ENCODE measurements around the gene BNC1. TPM values are rescaled to one million over a fixed set of nuclear protein-coding genes. Genes with fewer than 3 reads are reported as not detected.

The BNC1 gene
- total RNA-seq, 2 experiments from 2014 or later, result not detected

GRCh38 chr15:83288381-83288801 is 3.9 kb upstream of the BNC1 start:
- H3K36me3 Mint-ChIP-seq (ENCODE audit: low read depth), result no peaks in the 10 kb centered on the region
- no peak overlapping the region for H3K4me3 Mint-ChIP-seq
- no peaks in the 10 kb centered on the region for H3K9me3 Mint-ChIP-seq
- H3K4me1 Mint-ChIP-seq, result peaks cover 3% of the 10 kb centered on the region
- ChIA-PET CTCF (interaction anchor here (0.6 kb wide), 1 partner anchor 13 kb away, joined by 3 read pairs; no protein-coding TSS in a partner anchor), POLR2A (no interaction called here)
- peaks cover 37% of the 10 kb centered on the region for H3K27me3 Mint-ChIP-seq
- no peak for DNase-seq
- no peak overlapping the region for H3K27ac Mint-ChIP-seq

GRCh38 chr15:83287541-83288027 is 3.1 kb upstream of the BNC1 start:
- CTCF ChIA-PET, result interaction anchor here (0.6 kb wide), 1 partner anchor 13 kb away, joined by 3 read pairs; no protein-coding TSS in a partner anchor
- H3K27me3 Mint-ChIP-seq, result peaks cover 41% of the 10 kb centered on the region
- no peak overlapping the region for H3K27ac Mint-ChIP-seq
- H3K9me3 Mint-ChIP-seq, result no peaks in the 10 kb centered on the region
- H3K36me3 Mint-ChIP-seq (ENCODE audit: low read depth), result no peaks in the 10 kb centered on the region
- POLR2A ChIA-PET, result no interaction called here
- H3K4me3 Mint-ChIP-seq, result no peak overlapping the region
- no peak for DNase-seq
- H3K4me1 Mint-ChIP-seq, result peaks cover 3% of the 10 kb centered on the region

GRCh38 chr15:83285979-83286553 is 1.6 kb upstream of the BNC1 start:
- no peak overlapping the region for H3K27ac Mint-ChIP-seq
- CTCF ChIA-PET, result no interaction called here
- no peak overlapping the region for H3K4me3 Mint-ChIP-seq

GRCh38 chr15:83285284-83285978 is 967 bp upstream of the BNC1 start:
- H3K4me1 Mint-ChIP-seq, result peaks cover 3% of the 10 kb centered on the region
- POLR2A ChIA-PET, result no interaction called here
- H3K27me3 Mint-ChIP-seq, result peaks cover 62% of the 10 kb centered on the region
- no peaks in the 10 kb centered on the region for H3K9me3 Mint-ChIP-seq
- no peaks in the 10 kb centered on the region for H3K36me3 Mint-ChIP-seq (ENCODE audit: low read depth)
- H3K27ac Mint-ChIP-seq, result no peak overlapping the region
- no peak overlapping the region for H3K4me3 Mint-ChIP-seq
- no peak for DNase-seq
- CTCF ChIA-PET, result no interaction called here

More at GRCh38 chr15:83285979-83286553, 1.6 kb upstream of the BNC1 start:
- no peaks in the 10 kb centered on the region for H3K9me3 Mint-ChIP-seq
- no peak for DNase-seq
- peaks cover 3% of the 10 kb centered on the region for H3K4me1 Mint-ChIP-seq
- POLR2A ChIA-PET, result no interaction called here
- H3K27me3 Mint-ChIP-seq, result peaks cover 56% of the 10 kb centered on the region
- H3K36me3 Mint-ChIP-seq (ENCODE audit: low read depth), result no peaks in the 10 kb centered on the region

- CTCF ChIA-PET, result no interaction called here
- H3K9me3 Mint-ChIP-seq, result no peaks in the 10 kb centered on the region
- no peak overlapping the region for H3K27ac Mint-ChIP-seq
- POLR2A ChIA-PET, result no interaction called here
- no peaks in the 10 kb centered on the region for H3K36me3 Mint-ChIP-seq (ENCODE audit: low read depth)
- H3K4me3 Mint-ChIP-seq, result no peak overlapping the region
- DNase-seq, result no peak
- peaks cover 72% of the 10 kb centered on the region for H3K27me3 Mint-ChIP-seq
- peaks cover 3% of the 10 kb centered on the region for H3K4me1 Mint-ChIP-seq
Measured at GRCh38 chr15:83283813-83284558, 478 bp downstream of the BNC1 start.

GRCh38 chr15:83283138-83283812 is 1.2 kb downstream of the BNC1 start:
- Mint-ChIP-seq H3K36me3 (ENCODE audit: low read depth) (no peaks in the 10 kb centered on the region), H3K4me1 (peaks cover 3% of the 10 kb centered on the region), H3K9me3 (no peaks in the 10 kb centered on the region), H3K4me3 (no peak overlapping the region), H3K27me3 (peaks cover 76% of the 10 kb centered on the region), H3K27ac (no peak overlapping the region)
- DNase-seq, result no peak
- ChIA-PET POLR2A (no interaction called here), CTCF (no interaction called here)

- H3K27me3 Mint-ChIP-seq, result peaks cover 77% of the 10 kb centered on the region
- CTCF ChIA-PET, result no interaction called here
- no peaks in the 10 kb centered on the region for H3K36me3 Mint-ChIP-seq (ENCODE audit: low read depth)
- H3K4me3 Mint-ChIP-seq, result no peak overlapping the region
- no peaks in the 10 kb centered on the region for H3K9me3 Mint-ChIP-seq
- H3K4me1 Mint-ChIP-seq, result peaks cover 3% of the 10 kb centered on the region
- DNase-seq, result no peak
- peak overlapping the region; percentile 52 for H3K27ac Mint-ChIP-seq
- POLR2A ChIA-PET, result no interaction called here
Measured at GRCh38 chr15:83282776-83283137, 1.7 kb downstream of the BNC1 start.

GRCh38 chr15:83282141-83282540 is 2.3 kb downstream of the BNC1 start:
- H3K4me3 Mint-ChIP-seq, result no peak overlapping the region
- no peak overlapping the region for H3K27ac Mint-ChIP-seq
- no peaks in the 10 kb centered on the region for H3K36me3 Mint-ChIP-seq (ENCODE audit: low read depth)
- peaks cover 3% of the 10 kb centered on the region for H3K4me1 Mint-ChIP-seq
- POLR2A ChIA-PET, result no interaction called here
- H3K27me3 Mint-ChIP-seq, result peaks cover 72% of the 10 kb centered on the region
- H3K9me3 Mint-ChIP-seq, result no peaks in the 10 kb centered on the region
- DNase-seq, result no peak
- CTCF ChIA-PET, result no interaction called here

GRCh38 chr15:83278191-83278590 is 6.3 kb downstream of the BNC1 start:
- H3K36me3 Mint-ChIP-seq (ENCODE audit: low read depth), result no peaks in the 10 kb centered on the region
- H3K4me1 Mint-ChIP-seq, result no peaks in the 10 kb centered on the region
- no peaks in the 10 kb centered on the region for H3K9me3 Mint-ChIP-seq
- POLR2A ChIA-PET, result no interaction called here
- no peak overlapping the region for H3K27ac Mint-ChIP-seq
- CTCF ChIA-PET, result interaction anchor here (1.2 kb wide), 1 partner anchor 12 kb away, joined by 3 read pairs; no protein-coding TSS in a partner anchor
- DNase-seq, result no peak
- H3K4me3 Mint-ChIP-seq, result no peak overlapping the region
- peaks cover 59% of the 10 kb centered on the region for H3K27me3 Mint-ChIP-seq

GRCh38 chr15:83276661-83277060 is 7.8 kb downstream of the BNC1 start:
- CTCF ChIA-PET, result interaction anchor here (0.6 kb wide), 1 partner anchor 100 kb away, joined by 4 read pairs; no protein-coding TSS in a partner anchor
- Mint-ChIP-seq H3K9me3 (no peaks in the 10 kb centered on the region), H3K4me1 (no peaks in the 10 kb centered on the region), H3K4me3 (no peak overlapping the region), H3K36me3 (ENCODE audit: low read depth) (no peaks in the 10 kb centered on the region), H3K27ac (no peak overlapping the region), H3K27me3 (peaks cover 45% of the 10 kb centered on the region)
- POLR2A ChIA-PET, result no interaction called here
- DNase-seq, result no peak

GRCh38 chr15:83275412-83275811 is 9.1 kb downstream of the BNC1 start:
- H3K27ac Mint-ChIP-seq, result no peak overlapping the region
- H3K9me3 Mint-ChIP-seq, result no peaks in the 10 kb centered on the region
- no peaks in the 10 kb centered on the region for H3K4me1 Mint-ChIP-seq
- H3K27me3 Mint-ChIP-seq, result peaks cover 37% of the 10 kb centered on the region
- ChIA-PET CTCF (no interaction called here), POLR2A (no interaction called here)
- DNase-seq, result no peak
- no peaks in the 10 kb centered on the region for H3K36me3 Mint-ChIP-seq (ENCODE audit: low read depth)
- H3K4me3 Mint-ChIP-seq, result no peak overlapping the region

- POLR2A ChIA-PET, result no interaction called here
- Mint-ChIP-seq H3K27me3 (peaks cover 37% of the 10 kb centered on the region), H3K9me3 (no peaks in the 10 kb centered on the region), H3K4me3 (no peak overlapping the region), H3K4me1 (no peaks in the 10 kb centered on the region), H3K27ac (no peak overlapping the region), H3K36me3 (ENCODE audit: low read depth) (no peaks in the 10 kb centered on the region)
- DNase-seq, result no peak
- CTCF ChIA-PET, result no interaction called here
Measured at GRCh38 chr15:83270176-83270575, 14.3 kb downstream of the BNC1 start.

- peaks cover 33% of the 10 kb centered on the region for H3K27me3 Mint-ChIP-seq
- H3K36me3 Mint-ChIP-seq (ENCODE audit: low read depth), result no peaks in the 10 kb centered on the region
- no peaks in the 10 kb centered on the region for H3K9me3 Mint-ChIP-seq
- POLR2A ChIA-PET, result no interaction called here
- no peak overlapping the region for H3K27ac Mint-ChIP-seq
- H3K4me3 Mint-ChIP-seq, result no peak overlapping the region
- H3K4me1 Mint-ChIP-seq, result no peaks in the 10 kb centered on the region
- CTCF ChIA-PET, result interaction anchor here (1.2 kb wide), 1 partner anchor 20 kb away, joined by 4 read pairs; no protein-coding TSS in a partner anchor
- no peak for DNase-seq
Measured at GRCh38 chr15:83268147-83268546, 16.3 kb downstream of the BNC1 start.
